GM12878 (cell line): ENCODE measurements around the gene CST2.

Experiments
- NRF1 ChIP-seq: conservative IDR thresholded peaks from 2 replicates; pipeline ENCODE4 v1.6.1; 2011; ENCODE audit warnings: mild to moderate bottlenecking, low read depth, low read length, improper control_type of control experiment
- TF ChIP-seq, protein P1 (sequence below): IDR thresholded peaks from 2 replicates; pipeline ENCODE4 v1.6.1; 2012; ENCODE audit warnings: mild to moderate bottlenecking, low read depth, low read length

DNA sequence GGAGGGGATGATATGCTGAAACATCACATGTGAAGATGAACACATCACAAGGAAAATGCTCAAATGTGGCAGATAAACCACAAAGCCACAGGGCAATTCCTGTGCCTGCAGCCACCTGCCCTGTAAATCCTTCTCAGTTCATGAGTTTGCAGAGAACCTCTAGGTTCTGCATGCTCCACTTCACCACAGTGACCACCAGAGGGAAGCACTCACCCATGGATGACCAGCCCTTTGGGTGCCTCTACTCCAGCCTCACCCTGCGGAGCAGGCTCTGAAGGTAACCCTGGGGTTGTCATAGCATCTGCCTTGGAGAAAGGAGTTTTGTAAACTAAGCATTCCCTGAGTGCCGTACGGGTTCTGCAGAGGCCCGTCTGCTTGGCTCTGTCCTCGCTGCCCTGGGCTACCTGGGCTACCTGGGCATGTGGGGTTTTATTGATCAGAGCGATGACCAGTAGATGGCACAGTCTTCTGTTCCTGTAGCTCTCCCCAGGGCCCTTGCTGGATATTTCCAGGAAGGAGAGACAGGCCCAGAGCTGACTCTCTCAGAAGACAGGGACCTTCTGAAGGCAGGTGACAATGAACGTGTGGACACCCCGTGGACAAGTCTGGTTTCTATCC, 44.1 kb downstream of the CST2 start:
- TF ChIP-seq, protein P1, sequence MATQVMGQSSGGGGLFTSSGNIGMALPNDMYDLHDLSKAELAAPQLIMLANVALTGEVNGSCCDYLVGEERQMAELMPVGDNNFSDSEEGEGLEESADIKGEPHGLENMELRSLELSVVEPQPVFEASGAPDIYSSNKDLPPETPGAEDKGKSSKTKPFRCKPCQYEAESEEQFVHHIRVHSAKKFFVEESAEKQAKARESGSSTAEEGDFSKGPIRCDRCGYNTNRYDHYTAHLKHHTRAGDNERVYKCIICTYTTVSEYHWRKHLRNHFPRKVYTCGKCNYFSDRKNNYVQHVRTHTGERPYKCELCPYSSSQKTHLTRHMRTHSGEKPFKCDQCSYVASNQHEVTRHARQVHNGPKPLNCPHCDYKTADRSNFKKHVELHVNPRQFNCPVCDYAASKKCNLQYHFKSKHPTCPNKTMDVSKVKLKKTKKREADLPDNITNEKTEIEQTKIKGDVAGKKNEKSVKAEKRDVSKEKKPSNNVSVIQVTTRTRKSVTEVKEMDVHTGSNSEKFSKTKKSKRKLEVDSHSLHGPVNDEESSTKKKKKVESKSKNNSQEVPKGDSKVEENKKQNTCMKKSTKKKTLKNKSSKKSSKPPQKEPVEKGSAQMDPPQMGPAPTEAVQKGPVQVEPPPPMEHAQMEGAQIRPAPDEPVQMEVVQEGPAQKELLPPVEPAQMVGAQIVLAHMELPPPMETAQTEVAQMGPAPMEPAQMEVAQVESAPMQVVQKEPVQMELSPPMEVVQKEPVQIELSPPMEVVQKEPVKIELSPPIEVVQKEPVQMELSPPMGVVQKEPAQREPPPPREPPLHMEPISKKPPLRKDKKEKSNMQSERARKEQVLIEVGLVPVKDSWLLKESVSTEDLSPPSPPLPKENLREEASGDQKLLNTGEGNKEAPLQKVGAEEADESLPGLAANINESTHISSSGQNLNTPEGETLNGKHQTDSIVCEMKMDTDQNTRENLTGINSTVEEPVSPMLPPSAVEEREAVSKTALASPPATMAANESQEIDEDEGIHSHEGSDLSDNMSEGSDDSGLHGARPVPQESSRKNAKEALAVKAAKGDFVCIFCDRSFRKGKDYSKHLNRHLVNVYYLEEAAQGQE = no peak
- no peak for TF ChIP-seq NRF1
